HL-60/S4 (cell line): ENCODE results near the gene CALHM2.

ENCODE experiments used
- in situ Hi-C: fragments of 300-500 bp; cut with MboI; formaldehyde crosslinking; loops from 2 replicates; pipeline ENCODE4 v1.14.3; 2022; ENCODE audit warnings: low sequenced_read_pairs

Gene CALHM2

GRCh38 chr10:103427866-103428265 is 24.3 kb downstream of the CALHM2 start:
- in situ Hi-C loops = no loop called here

DNA sequence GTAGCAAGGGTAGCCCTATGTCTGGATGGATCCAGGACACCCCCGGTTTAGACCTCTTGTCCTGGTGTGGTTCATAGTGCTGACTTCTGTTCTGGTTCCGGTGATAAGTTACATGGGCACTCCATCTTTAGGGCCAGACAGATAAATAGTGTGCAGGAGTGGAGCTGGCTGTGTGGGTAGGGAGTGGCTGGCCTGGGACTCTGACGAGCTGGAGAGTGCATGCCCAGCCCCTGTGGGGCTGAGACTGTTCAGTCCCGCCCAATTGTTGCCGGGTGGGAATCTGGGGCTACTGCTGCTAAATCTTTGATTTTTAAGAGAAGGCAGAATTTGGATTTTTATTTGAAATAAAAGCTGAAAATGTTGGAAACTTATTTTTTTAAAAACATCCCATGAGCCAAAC is 28.4 kb downstream of the CALHM2 start:
- in situ Hi-C loops = no loop called here

GRCh38 chr10:103419101-103419500 is 33.1 kb downstream of the CALHM2 start:
- in situ Hi-C loops = loop anchor here (5.0 kb wide), 1 partner anchor 63 kb away; no protein-coding TSS in a partner anchor

DNA sequence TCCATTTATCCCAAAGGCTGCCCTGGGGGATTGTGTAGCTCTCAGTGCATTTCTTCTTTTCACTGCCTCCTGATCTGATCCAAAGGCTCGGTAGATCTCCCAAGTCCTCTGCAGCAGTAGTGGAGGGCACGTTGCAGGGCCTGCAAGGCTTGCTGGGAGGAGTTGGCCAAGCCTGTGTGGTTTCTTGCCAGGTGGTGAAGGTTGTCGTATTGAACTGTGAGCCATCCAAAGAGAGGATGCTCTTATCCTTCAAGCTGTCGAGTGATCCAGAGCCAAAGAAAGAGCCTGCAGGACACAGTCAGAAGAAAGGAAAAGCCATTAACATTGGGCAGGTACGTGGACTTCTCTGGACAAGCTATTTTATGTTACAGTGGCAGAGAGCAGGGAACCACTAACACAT is 34.6 kb downstream of the CALHM2 start:
- in situ Hi-C loops = loop anchor here (5.0 kb wide), 1 partner anchor 65 kb away; no protein-coding TSS in a partner anchor

DNA sequence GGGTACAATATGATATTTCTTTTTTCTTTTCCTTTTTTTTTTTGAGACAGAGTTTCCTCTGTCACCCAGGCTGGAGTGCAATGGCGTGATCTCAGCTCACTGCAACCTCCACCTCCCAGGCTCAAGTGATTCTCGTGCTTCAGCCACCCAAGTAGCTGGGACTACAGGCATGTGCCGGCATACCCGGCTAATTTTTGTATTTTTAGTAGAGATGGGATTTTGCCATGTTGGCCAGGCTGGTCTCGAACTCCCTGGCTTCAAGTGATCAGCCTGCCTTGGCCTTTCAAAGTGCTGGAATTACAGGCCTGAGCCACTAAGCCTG is 35.1 kb downstream of the CALHM2 start:
- in situ Hi-C loops = loop anchor here (5.0 kb wide), 1 partner anchor 65 kb away; no protein-coding TSS in a partner anchor

DNA sequence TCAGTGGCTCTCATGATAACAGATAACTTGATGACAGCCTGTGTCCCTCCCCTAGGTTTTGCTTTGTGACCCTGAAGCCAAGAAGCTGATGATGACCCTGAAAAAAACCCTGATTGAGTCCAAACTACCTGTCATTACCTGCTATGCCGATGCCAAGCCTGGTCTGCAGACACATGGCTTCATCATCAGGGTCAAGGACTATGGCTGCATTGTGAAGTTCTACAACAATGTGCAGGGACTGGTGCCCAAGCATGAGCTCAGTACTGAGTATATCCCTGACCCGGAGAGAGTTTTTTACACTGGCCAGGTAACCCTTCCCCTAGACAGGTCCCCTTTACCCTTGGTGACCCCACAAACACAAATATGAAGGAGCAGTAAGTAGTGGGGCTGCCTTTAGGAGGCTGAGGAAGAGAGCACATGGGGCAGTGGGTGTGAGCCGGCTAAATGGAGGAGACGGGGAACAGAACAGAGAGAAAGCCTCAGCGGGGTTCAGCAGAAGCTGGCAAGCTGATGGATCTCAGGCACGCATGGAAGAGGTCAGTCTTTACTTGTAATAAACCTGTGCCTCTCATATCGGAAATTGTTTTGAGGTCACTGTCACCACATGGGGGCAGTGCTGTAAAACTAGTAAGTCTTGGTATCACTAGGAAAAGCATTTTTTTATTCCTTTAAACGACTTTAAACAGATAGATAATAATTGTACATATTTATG is 35.6 kb downstream of the CALHM2 start:
- in situ Hi-C loops = loop anchor here (5.0 kb wide), 1 partner anchor 66 kb away; no protein-coding TSS in a partner anchor

DNA sequence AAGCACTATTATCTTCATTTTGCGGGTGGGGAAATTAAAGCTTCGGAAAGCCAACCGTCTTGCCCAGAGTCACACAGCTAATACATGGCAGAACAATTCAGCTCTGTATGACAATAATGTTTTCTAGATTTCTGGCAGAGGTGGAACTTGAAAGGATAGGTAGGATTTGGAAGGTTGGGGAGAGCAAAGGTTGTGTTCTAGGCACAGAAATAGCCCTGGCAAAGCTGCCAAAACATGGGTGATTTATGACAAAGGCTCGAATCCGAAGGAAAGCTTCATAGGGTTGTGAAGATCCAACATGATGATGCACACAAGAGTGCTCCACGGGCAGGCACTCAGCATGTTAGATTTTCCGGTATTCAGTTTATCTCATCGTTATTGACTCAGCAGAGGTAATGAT is 36.6 kb downstream of the CALHM2 start:
- in situ Hi-C loops = loop anchor here (5.0 kb wide), 1 partner anchor 67 kb away; no protein-coding TSS in a partner anchor

- in situ Hi-C loops = no loop called here
Observed at GRCh38 chr10:103413564-103413963, 38.6 kb downstream of the CALHM2 start.

DNA sequence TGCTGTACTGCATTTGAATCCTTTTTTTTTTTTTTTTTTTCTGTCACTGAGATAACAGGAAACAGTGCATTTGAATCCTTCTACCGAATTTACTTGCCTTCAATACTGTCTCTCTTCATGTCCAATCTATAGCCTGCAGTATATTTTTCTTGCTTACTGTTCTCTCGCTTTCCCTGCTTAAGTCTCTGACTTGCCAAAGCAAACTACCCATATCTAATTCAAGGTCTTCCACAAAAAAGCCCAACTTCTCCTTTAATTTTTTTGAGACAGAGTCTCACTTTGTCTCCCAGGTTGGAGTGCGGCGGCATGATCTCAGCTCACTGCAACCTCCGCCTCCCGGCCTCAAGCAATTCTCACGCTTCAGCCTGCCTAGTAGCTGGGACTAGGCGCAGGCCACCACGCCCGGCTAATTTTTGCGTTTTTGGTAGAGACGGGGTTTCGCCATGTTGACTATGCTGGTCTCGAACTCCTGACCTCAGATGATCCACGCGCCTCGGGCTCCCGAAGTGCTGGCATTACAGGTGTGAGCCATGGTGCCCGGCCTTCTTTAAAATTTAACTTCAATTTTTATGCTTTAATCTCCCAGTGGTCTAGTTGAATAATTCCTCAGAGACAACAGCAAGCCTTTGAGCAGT is 54.9 kb downstream of the CALHM2 start:
- in situ Hi-C loops = no loop called here

DNA sequence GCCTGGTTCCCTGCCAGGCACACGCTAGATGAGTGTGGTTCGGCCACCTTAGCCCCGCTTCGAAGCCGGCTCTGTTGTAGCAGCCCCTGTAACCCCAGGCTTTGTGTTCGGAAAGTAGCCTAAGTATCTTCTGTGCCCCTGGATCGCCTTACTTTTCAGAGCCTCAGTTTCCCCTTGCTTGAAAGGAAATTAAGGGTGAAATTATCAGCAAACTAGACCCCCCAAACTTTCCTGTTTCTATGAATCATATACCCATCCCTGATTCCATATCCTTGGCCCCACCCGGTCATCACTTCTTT is 55.4 kb downstream of the CALHM2 start:
- in situ Hi-C loops = no loop called here
